GM18951 (cell line): Measurements from ENCODE around the gene CCL16.

ENCODE experiments used
- POLR2A ChIP-seq: IDR thresholded peaks from 4 replicates; pipeline ENCODE4 v1.6.1; 2011; ENCODE audit warnings: mild to moderate bottlenecking; ENCODE audit not compliant: insufficient read length, insufficient read depth; ENCODE audit errors: extremely low read depth
- in situ Hi-C: fragments of 300-500 bp; cut with MboI; formaldehyde crosslinking; loops from one replicate; pipeline ENCODE4 v1.12.0; 2022; ENCODE audit warnings: low sequenced_read_pairs, mixed read lengths, inconsistent platforms; ENCODE audit not compliant: unreplicated experiment

CCL16 gene

DNA sequence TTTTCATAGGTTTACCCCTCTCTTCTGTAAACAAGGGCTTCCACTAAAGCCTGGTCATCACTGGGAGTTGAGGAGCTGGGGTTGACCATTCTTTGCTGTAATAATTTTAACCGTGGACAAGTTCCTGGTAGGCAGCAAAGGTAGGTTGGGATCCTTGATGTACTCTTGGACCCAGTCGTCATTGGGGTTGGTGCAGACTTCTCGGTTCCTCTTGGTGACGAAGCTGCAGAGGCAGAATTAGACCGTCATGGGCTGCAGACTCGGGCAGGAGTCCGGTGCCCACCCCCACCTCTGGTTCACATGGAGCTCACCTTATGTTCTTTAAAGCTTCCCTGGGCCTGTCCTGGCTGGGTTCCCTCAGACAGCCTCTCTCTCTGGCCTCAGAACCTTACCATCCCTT lies 3.8 kb downstream of the CCL16 start:
- in situ Hi-C loops = no loop called here
- TF ChIP-seq POLR2A = no peak

DNA sequence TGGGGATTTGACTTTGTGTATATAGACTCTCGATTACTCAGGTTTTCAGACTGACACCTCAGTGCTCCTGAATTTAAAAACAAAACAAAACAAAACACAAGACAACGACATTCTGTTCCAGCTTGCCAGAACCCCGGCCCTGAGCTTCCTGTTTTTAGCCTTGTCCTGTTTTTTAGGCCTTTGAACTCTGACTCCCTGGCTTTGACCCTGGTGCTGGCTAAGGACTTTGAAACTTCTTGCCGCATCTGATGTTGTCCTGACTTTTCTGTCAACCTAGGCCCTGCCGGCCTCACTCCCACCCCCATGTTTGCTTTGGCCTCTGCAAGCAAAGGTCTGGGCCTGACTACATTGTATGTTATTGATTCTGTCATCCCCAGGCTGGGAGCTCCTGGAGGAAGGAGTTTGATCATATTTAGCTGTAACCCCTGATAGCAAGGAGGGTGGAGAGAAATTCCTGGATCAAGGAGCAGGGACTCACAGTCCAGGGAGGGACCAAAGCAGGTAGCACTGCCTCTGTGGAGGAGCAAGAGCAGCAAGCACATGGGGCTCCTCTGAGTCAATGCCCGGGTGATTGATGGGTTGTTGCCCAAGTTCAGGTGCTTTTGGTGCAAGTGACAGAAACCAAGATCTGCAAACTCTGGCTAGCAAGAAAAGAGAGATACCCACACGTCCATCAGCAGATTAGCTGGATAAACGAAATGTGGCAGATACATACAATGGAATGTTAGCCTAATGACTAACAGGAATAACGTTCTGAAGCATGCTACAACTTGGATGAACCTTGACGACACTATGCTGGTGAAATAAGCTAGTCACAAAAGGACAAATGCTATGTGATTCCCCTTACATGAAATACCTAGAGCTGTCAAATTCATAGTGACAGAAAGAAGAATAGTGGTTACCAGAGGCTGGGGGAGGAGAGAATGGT lies 7.7 kb downstream of the CCL16 start:
- no peak for TF ChIP-seq POLR2A
- in situ Hi-C loops = loop anchor here (5.0 to 25.0 kb wide), 2 partner anchors 174 to 514 kb away; partner anchors contain the start of gene ZNHIT3

DNA sequence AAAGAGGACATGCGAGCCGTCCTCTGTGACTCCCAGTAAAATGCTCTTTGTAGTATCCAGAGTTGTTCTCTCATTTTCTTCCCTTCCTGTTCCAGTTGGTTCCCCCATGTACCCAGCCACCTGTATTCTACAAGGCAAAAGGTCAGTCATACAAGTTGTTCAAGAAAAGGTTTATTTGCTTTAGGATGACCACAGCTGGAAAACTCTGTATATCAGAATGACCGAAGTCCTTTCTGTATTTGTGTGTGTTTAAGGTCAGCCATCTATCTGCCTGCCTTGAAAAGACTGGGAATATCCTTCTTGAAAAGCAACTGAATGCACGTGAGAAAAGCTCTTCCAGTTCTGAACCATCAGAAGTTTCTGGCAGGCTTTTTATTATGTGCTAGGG lies 8.4 kb downstream of the CCL16 start:
- in situ Hi-C loops = loop anchor here (5.0 to 25.0 kb wide), 2 partner anchors 174 to 514 kb away; partner anchors contain the start of gene ZNHIT3
- no peak for TF ChIP-seq POLR2A

DNA sequence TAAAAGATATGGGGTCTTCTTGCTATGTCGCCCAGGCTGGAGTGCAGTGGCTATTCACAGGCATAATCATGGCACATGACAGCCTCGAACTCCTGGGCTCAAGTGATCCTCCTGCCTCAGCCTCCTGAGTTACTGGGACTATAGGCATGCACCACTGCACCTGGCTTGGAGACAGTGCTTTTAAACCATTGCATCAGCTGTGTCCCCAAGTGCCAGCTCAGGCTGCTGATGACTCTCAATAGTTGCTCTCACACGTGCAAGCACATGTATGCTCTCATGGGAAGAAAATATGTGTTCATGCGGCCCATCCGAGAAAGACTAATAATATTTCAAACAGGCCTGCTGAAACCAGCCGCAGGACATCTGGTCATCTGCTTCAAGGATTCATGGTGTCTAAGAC lies 8.8 kb downstream of the CCL16 start:
- in situ Hi-C loops = loop anchor here (5.0 to 25.0 kb wide), 2 partner anchors 175 to 515 kb away; partner anchors contain the start of gene ZNHIT3
- TF ChIP-seq POLR2A = no peak

DNA sequence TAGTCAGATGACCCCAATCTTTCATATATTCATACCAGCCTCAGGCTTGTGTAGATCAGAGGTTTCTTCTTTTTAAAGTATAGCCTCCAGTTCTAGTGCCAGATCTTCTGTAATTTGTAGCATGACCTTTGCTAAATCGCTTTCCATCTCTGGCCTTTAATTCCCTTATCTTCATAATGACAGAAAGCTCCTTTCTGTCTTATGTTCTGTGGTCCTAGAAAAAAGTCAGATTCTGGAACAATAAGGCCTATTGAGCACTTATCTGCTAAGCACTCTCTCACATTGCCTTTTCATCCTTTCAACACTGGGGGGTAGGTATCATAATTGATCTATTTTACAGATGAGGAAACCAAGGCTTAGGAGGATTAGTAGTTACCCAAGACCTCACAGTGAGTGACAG lies 9.2 kb downstream of the CCL16 start:
- in situ Hi-C loops = loop anchor here (5.0 to 25.0 kb wide), 2 partner anchors 175 to 515 kb away; partner anchors contain the start of gene ZNHIT3

DNA sequence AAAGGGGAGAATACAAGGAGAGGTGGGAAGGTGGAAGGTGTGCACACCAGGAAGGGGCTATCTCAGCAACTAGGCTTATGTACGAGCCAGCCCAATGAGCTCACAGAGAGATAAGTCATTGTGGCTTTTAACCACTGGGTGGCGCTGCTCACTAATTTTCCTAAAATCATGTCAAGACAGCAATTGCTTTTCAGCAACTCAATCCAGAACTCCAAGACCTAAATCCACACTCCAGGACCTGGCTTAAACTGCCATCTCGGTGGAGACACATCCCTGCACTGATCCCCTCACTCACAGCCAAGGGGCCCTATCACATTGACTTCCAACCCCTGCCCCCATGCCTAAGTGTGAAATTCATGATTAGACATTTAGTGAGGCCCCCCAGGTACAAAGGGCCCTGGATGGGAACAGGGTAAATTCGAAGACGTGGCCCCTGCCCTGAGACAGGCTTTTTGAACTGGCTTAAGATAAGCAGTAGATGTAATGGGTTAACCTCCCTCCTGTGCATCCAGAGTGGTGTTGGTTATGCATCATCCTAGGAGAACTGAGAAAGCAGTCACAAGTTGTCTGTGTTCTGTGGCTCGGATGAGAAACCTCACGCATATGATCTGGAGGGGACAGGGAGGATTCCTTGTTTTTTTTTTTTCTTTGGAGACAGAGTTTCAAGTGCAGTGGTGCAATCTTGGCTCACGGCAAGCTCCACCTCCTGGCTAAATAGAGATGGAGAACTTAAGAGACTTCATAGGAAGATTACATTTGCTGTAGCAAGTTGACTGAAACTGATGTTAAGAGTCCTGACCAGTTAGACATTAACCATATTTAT lies 11.5 kb downstream of the CCL16 start:
- no peak for TF ChIP-seq POLR2A
- in situ Hi-C loops = loop anchor here (5.0 to 25.0 kb wide), 2 partner anchors 178 to 518 kb away; partner anchors contain the start of gene ZNHIT3

More for the DNA sequence above, 9.2 kb downstream of the CCL16 start:
- TF ChIP-seq POLR2A = no peak

DNA sequence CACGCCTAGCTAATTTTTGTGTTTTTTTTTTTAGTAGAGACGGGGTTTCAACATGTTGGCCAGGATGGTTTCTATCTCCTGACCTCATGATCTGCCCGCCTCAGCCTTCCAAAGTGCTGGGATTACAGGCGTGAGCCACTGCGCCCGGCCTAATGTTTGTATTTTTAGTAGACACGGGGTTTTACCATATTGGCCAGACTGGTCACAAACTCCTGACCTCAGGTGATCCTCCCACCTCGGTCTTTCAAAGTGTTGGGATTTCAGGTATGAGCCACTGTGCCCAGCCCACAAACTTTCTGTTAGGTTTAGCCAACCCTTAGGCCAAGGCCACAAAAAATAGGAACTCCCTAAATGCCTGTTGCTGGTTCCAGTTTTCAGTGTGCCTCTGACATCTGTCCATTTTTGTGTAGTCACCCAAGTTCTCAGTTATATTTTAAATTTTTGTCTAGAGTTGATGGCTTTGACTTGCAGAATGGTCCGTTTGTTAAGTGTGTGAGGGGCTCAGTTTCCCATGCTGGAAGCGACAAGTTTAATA lies 12.7 kb downstream of the CCL16 start:
- in situ Hi-C loops = loop anchor here (25.0 kb wide), 1 partner anchor 519 kb away; the partner anchor contains the start of gene ZNHIT3
- no peak for TF ChIP-seq POLR2A

DNA sequence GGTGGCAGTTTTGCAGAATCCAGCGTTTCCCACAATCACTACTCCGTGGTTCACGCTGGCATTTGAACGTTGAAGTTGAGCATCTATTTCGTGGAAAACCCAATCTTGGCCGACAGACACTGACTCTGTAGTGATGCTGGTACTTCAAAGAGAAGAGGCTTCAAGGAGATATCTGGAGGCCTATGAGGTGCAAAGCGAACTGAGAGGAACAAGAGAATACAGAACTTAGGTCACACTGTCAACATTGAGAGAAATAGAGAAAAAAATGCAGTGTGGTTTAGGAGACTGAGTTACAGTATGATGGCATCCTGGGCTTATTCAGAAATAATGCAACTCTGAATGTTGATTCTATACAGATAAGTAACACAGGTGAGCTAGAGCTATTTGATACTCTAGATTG lies 16.0 kb downstream of the CCL16 start:
- in situ Hi-C loops = loop anchor here (25.0 kb wide), 1 partner anchor 522 kb away; the partner anchor contains the start of gene ZNHIT3
- no peak for TF ChIP-seq POLR2A

DNA sequence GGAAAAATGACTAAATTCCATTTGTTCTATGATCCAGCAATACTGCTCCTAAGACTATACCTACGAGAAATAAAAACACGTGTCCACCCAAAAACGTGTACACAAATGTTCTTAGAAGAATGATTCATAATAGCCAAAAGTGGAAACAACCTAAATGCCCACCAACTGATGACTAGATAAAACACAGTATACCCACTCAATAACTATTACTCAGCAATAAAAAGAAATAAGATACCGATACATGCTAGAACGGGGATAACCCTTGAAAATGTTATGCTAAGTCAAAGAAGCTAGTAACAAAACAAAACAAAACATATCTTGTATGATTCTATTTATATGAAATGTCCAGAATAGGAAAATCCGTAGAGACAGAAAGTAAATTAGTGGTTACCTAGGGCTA lies 17.6 kb downstream of the CCL16 start:
- TF ChIP-seq POLR2A = no peak
- in situ Hi-C loops = loop anchor here (25.0 kb wide), 1 partner anchor 524 kb away; the partner anchor contains the start of gene ZNHIT3

DNA sequence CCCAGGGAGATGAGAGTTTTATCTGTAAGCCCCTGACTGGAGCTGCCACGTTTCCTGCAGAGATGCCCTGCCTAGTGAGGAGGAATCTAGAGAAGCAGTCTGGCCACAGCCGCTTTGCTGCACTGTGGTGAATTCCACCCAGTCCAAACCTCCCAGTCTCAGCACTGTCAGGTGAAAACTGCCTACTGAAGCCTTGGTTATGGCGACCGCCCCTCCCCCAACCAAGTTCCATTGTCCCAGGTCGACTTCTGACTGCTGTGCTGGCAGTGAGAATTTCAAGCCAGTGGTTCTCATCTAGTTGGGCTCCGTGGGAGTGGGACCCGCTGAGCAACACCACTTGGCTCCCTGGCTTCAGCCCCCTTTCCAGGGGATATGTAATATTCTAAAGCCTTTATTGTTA lies 27.6 kb downstream of the CCL16 start:
- TF ChIP-seq POLR2A = no peak
- in situ Hi-C loops = loop anchor here (25.0 kb wide), 1 partner anchor 534 kb away; the partner anchor contains the start of gene ZNHIT3

DNA sequence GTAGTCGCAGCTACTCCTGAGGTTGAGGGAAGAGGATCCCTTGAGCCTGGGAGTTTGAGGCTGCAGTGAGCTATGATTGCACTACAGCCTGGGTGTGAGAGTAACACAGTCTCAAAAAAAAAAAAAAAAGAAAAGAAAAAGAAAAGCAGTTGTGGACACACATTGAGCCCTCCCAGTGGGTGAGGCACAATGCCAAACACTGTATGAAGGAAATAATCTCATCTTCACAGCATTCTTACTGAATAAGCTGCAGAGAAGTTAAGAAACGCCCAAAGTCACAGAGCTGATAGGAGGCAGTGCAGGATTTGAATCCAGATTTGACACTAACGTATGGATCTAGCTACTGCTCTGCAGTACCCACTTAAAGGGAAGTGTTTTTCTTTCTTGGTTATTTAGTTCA lies 31.9 kb downstream of the CCL16 start:
- TF ChIP-seq POLR2A = no peak
- in situ Hi-C loops = no loop called here

DNA sequence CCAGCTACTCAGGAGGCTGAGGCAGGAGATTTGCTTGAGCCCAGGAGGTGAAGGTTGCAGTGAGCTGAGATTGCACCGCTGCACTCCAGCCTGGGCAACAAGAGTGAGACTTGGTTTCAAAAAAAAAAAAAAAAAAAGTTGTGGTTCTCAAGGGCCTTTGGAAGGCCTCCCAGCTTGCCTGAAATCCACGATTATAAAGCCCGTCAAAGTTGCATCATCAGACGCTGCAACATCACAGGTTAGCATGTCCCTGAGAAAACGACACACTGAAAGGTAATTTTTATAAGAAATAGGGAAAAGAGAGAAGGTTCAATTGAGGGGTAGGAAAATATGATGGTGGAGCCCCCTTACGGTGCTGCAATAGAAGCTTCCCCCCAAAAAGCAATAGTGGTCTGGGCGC lies 33.2 kb downstream of the CCL16 start:
- TF ChIP-seq POLR2A = no peak
- in situ Hi-C loops = no loop called here
